Measurements from ENCODE around the gene RRAGC.

RRAGC gene

GRCh38 chr1:38800720-38801671, 58.6 kb downstream of the RRAGC start:
- DNase-seq (ENCODE audit: low spot score), result no peak
- in situ Hi-C loops (cut with MboI; ENCODE audit: low sequenced_read_pairs, unreplicated experiment), result loop anchor here (25.0 kb wide), 2 partner anchors 189 to 764 kb away; partner anchors contain the start of gene POU3F1
- no peak for TF ChIP-seq CTCF (IDR thresholded peaks at IDR 0.05; ENCODE audit: borderline replicate concordance, control extremely low read depth, extremely low read depth, insufficient read depth, missing control alignments)

- DNase-seq (ENCODE audit: low spot score), result no peak
- TF ChIP-seq CTCF (IDR thresholded peaks at IDR 0.05; ENCODE audit: borderline replicate concordance, control extremely low read depth, extremely low read depth, insufficient read depth, missing control alignments), result no peak
- in situ Hi-C loops (cut with MboI; ENCODE audit: low sequenced_read_pairs, unreplicated experiment), result no loop called here
These were observed 66.3 kb downstream of the RRAGC start for GRCh38 chr1:38793299-38793698.

GRCh38 chr1:38791892-38792291, 67.7 kb downstream of the RRAGC start:
- in situ Hi-C loops (cut with MboI; ENCODE audit: low sequenced_read_pairs, unreplicated experiment), result no loop called here
- DNase-seq (ENCODE audit: low spot score), result no peak
- no peak for TF ChIP-seq CTCF (IDR thresholded peaks at IDR 0.05; ENCODE audit: borderline replicate concordance, control extremely low read depth, extremely low read depth, insufficient read depth, missing control alignments)

- DNase-seq (ENCODE audit: low spot score), result no peak
- TF ChIP-seq CTCF (IDR thresholded peaks at IDR 0.05; ENCODE audit: borderline replicate concordance, control extremely low read depth, extremely low read depth, insufficient read depth, missing control alignments), result no peak
- in situ Hi-C loops (cut with MboI; ENCODE audit: low sequenced_read_pairs, unreplicated experiment), result no loop called here
These were observed 68.4 kb downstream of the RRAGC start for GRCh38 chr1:38791164-38791515.

- TF ChIP-seq CTCF (IDR thresholded peaks at IDR 0.05; ENCODE audit: borderline replicate concordance, control extremely low read depth, extremely low read depth, insufficient read depth, missing control alignments), result no peak
- in situ Hi-C loops (cut with MboI; ENCODE audit: low sequenced_read_pairs, unreplicated experiment), result no loop called here
These were observed 69.0 kb downstream of the RRAGC start for GRCh38 chr1:38790422-38791163.

GRCh38 chr1:38789498-38790169, 69.9 kb downstream of the RRAGC start:
- TF ChIP-seq CTCF (IDR thresholded peaks at IDR 0.05; ENCODE audit: borderline replicate concordance, control extremely low read depth, extremely low read depth, insufficient read depth, missing control alignments), result no peak
- in situ Hi-C loops (cut with MboI; ENCODE audit: low sequenced_read_pairs, unreplicated experiment), result no loop called here
- no peak for DNase-seq (ENCODE audit: low spot score)

More at GRCh38 chr1:38790422-38791163, 69.0 kb downstream of the RRAGC start:
- no peak for DNase-seq (ENCODE audit: low spot score)
